ENCODE results near the gene SRGAP1. TPM values are rescaled to one million over a fixed set of nuclear protein-coding genes. Genes with fewer than 3 reads are reported as not detected.
"Not testable (repeated sequence)": the region's sequence is repeated elsewhere in the genome, so short reads cannot be mapped to it uniquely, and the experiment has no call there.

Gene SRGAP1
- total RNA-seq, 2 experiments from 2014 or later: 0.03 to 0.08 TPM

GRCh38 chr12:64109706-64110105 is 265.2 kb downstream of the SRGAP1 start:
- DNase-seq: no peak
- H3K27ac Mint-ChIP-seq: no peak overlapping the region

GRCh38 chr12:64110864-64111263 is 266.4 kb downstream of the SRGAP1 start:
- Mint-ChIP-seq H3K4me1 (no peaks in the 10 kb centered on the region), H3K4me3 (no peak overlapping the region), H3K9me3 (peaks cover 2% of the 10 kb centered on the region), H3K36me3 (no peaks in the 10 kb centered on the region), H3K27ac (no peak overlapping the region), H3K27me3 (peaks cover 4% of the 10 kb centered on the region)
- DNase-seq (no peak), ATAC-seq (ENCODE audit: low read depth) (no peak)
- POLR2A ChIA-PET: no interaction called here

More at GRCh38 chr12:64109706-64110105, 265.2 kb downstream of the SRGAP1 start:
- peaks cover 7% of the 10 kb centered on the region for H3K27me3 Mint-ChIP-seq
- peaks cover 2% of the 10 kb centered on the region for H3K9me3 Mint-ChIP-seq
- H3K36me3 Mint-ChIP-seq: no peaks in the 10 kb centered on the region
- H3K4me1 Mint-ChIP-seq: no peaks in the 10 kb centered on the region
- POLR2A ChIA-PET: no interaction called here
- no peak for ATAC-seq (ENCODE audit: low read depth)
- no peak overlapping the region for H3K4me3 Mint-ChIP-seq

- H3K4me3 Mint-ChIP-seq: no peak overlapping the region
- DNase-seq: no peak
- H3K9me3 Mint-ChIP-seq: peaks cover 2% of the 10 kb centered on the region
- peaks cover 17% of the 10 kb centered on the region for H3K27me3 Mint-ChIP-seq
- ATAC-seq (ENCODE audit: low read depth): no peak
- no peak overlapping the region for H3K27ac Mint-ChIP-seq
- H3K4me1 Mint-ChIP-seq: no peaks in the 10 kb centered on the region
- POLR2A ChIA-PET: no interaction called here
- no peaks in the 10 kb centered on the region for H3K36me3 Mint-ChIP-seq
Measured at GRCh38 chr12:64116969-64117368, 272.5 kb downstream of the SRGAP1 start.

- no peak overlapping the region for H3K4me3 Mint-ChIP-seq
- H3K27me3 Mint-ChIP-seq: peaks cover 14% of the 10 kb centered on the region
- POLR2A ChIA-PET: no interaction called here
- H3K27ac Mint-ChIP-seq: no peak overlapping the region
- ATAC-seq (ENCODE audit: low read depth): no peak
- H3K36me3 Mint-ChIP-seq: no peaks in the 10 kb centered on the region
- no peaks in the 10 kb centered on the region for H3K4me1 Mint-ChIP-seq
- DNase-seq: no peak
- no peaks in the 10 kb centered on the region for H3K9me3 Mint-ChIP-seq
Measured at GRCh38 chr12:64120568-64120967, 276.1 kb downstream of the SRGAP1 start.

DNA sequence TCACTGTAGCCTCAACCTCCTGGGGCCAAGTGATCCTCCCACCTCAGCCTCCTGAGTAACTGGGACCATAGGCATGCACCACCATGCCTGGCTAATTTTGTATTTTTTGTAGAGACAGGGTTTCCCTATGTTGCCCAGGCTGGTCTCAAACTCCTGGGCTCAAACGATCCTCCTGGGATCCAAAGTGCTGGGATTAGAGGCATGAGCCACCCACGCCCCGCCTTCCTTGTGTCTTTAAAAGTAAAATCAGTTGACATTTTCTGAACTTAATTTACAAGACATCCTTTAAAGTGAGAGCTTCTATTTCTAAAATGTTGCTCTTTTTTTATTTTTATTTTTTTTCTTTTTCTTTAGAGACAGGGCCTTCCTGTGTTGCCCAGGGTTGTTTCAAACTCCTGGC is 276.6 kb downstream of the SRGAP1 start:
- H3K9me3 Mint-ChIP-seq; H3K36me3 Mint-ChIP-seq; POLR2A ChIA-PET; DNase-seq; ATAC-seq (ENCODE audit: low read depth); H3K4me1 Mint-ChIP-seq; H3K27ac Mint-ChIP-seq; H3K4me3 Mint-ChIP-seq: not testable (repeated sequence)
- peaks cover 14% of the 10 kb centered on the region for H3K27me3 Mint-ChIP-seq

DNA sequence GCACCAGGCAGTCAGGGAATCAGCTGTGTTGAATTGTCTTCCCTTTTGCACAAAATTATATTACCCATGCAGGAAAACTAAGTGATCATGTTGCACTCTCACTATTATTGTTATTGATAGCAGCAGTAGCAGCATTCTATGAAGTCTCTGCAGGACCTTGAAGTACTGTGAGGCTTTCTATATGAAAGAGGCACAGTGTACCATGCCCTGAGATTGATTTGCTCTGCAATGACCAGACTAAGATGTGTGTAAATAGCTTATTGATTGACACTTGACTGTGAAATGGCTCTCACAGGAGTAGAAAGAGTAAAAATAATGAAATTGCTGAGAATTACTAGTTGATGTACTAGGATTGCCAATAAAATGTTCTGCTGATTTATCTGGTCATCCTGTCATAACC is 277.7 kb downstream of the SRGAP1 start:
- Mint-ChIP-seq H3K27me3 (peaks cover 11% of the 10 kb centered on the region), H3K36me3 (no peaks in the 10 kb centered on the region), H3K27ac (no peak overlapping the region), H3K4me1 (no peaks in the 10 kb centered on the region), H3K4me3 (no peak overlapping the region), H3K9me3 (no peaks in the 10 kb centered on the region)
- DNase-seq: no peak
- POLR2A ChIA-PET: no interaction called here
- ATAC-seq (ENCODE audit: low read depth): no peak

- POLR2A ChIA-PET: no interaction called here
- DNase-seq (no peak), ATAC-seq (ENCODE audit: low read depth) (no peak)
- no peaks in the 10 kb centered on the region for H3K9me3 Mint-ChIP-seq
- peaks cover 9% of the 10 kb centered on the region for H3K27me3 Mint-ChIP-seq
- no peak overlapping the region for H3K4me3 Mint-ChIP-seq
- H3K36me3 Mint-ChIP-seq: no peaks in the 10 kb centered on the region
- H3K4me1 Mint-ChIP-seq: no peaks in the 10 kb centered on the region
- no peak overlapping the region for H3K27ac Mint-ChIP-seq
Measured at GRCh38 chr12:64122995-64123394, 278.5 kb downstream of the SRGAP1 start.

DNA sequence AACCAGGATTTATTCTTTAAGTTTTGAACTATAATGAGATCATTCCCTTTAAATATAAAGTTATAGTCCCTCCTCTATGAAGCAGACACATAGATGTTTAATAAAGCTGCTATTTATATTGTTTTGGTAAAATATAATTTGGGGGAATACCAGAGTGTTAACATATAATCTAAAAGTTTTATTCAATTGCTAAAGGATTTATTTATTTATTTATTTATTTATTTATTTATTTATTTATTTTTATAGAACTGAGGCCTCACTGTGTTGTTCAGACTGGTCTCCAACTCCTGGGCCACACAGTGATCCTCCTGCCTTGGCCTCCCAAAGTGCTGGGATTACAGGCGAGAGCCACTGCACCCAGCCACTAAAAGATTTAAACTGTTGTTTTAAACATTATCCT is 278.9 kb downstream of the SRGAP1 start:
- H3K36me3 Mint-ChIP-seq: no peaks in the 10 kb centered on the region
- ATAC-seq (ENCODE audit: low read depth) (no peak), DNase-seq (no peak)
- peaks cover 5% of the 10 kb centered on the region for H3K27me3 Mint-ChIP-seq
- H3K4me3 Mint-ChIP-seq: no peak overlapping the region
- no peak overlapping the region for H3K27ac Mint-ChIP-seq
- POLR2A ChIA-PET: no interaction called here
- H3K9me3 Mint-ChIP-seq: no peaks in the 10 kb centered on the region
- no peaks in the 10 kb centered on the region for H3K4me1 Mint-ChIP-seq

DNA sequence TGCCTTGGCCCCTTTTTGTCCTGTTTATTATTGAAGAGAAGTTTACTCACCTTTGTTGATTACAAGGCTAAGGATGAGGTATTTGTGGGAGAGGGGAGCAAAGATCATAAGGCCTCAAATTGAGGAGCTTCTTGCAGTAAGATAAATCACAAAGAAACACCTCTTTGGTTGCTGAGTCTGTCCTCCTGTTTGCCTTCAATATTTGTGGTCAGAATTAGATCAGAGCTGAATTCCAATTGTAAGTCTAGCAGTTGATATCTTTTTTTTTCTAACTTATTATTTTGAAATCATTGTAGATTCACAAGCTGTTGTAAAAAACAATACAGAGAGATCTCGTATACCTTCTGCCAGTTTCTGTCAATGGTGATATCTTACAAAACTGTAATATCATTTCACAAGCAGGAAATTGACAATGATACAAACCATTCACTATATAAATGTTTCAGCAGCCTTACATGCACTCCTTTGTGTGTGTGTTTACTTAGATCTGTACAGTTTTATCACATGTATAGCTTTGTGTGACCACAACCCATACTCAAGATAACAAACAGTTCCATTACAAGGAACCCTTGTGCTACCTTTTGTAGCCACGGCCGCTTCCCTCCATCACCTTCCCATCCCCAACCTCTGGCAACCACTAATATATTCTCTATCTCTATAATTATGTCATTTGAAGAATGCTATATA is 280.2 kb downstream of the SRGAP1 start:
- no peaks in the 10 kb centered on the region for H3K4me1 Mint-ChIP-seq
- H3K27ac Mint-ChIP-seq: no peak overlapping the region
- no peak for ATAC-seq (ENCODE audit: low read depth)
- no peaks in the 10 kb centered on the region for H3K36me3 Mint-ChIP-seq
- peaks cover 5% of the 10 kb centered on the region for H3K27me3 Mint-ChIP-seq
- POLR2A ChIA-PET: no interaction called here
- H3K9me3 Mint-ChIP-seq: no peaks in the 10 kb centered on the region
- DNase-seq: no peak
- H3K4me3 Mint-ChIP-seq: no peak overlapping the region

- H3K27me3 Mint-ChIP-seq: peaks cover 5% of the 10 kb centered on the region
- POLR2A ChIA-PET: no interaction called here
- H3K36me3 Mint-ChIP-seq: no peaks in the 10 kb centered on the region
- DNase-seq (no peak), ATAC-seq (ENCODE audit: low read depth) (no peak)
- no peak overlapping the region for H3K4me3 Mint-ChIP-seq
- H3K9me3 Mint-ChIP-seq: no peaks in the 10 kb centered on the region
- H3K27ac Mint-ChIP-seq: no peak overlapping the region
- H3K4me1 Mint-ChIP-seq: no peaks in the 10 kb centered on the region
Measured at GRCh38 chr12:64125913-64126312, 281.4 kb downstream of the SRGAP1 start.

- no peaks in the 10 kb centered on the region for H3K36me3 Mint-ChIP-seq
Measured at GRCh38 chr12:64127811-64128210, 283.3 kb downstream of the SRGAP1 start.

GRCh38 chr12:64128366-64128765 is 283.9 kb downstream of the SRGAP1 start:
- Mint-ChIP-seq H3K36me3 (no peaks in the 10 kb centered on the region), H3K27me3 (no peaks in the 10 kb centered on the region), H3K4me3 (no peak overlapping the region)

More at GRCh38 chr12:64127811-64128210, 283.3 kb downstream of the SRGAP1 start:
- H3K27ac Mint-ChIP-seq: no peak overlapping the region
- ATAC-seq (ENCODE audit: low read depth) (no peak), DNase-seq (no peak)
- H3K9me3 Mint-ChIP-seq: peaks cover 2% of the 10 kb centered on the region
- H3K4me3 Mint-ChIP-seq: no peak overlapping the region
- H3K27me3 Mint-ChIP-seq: no peaks in the 10 kb centered on the region
- no peaks in the 10 kb centered on the region for H3K4me1 Mint-ChIP-seq
- POLR2A ChIA-PET: no interaction called here

GRCh38 chr12:64130476-64130875 is 286.0 kb downstream of the SRGAP1 start:
- H3K9me3 Mint-ChIP-seq; H3K27me3 Mint-ChIP-seq; H3K4me3 Mint-ChIP-seq; H3K27ac Mint-ChIP-seq; H3K36me3 Mint-ChIP-seq; H3K4me1 Mint-ChIP-seq; POLR2A ChIA-PET; ATAC-seq (ENCODE audit: low read depth); DNase-seq: not testable (repeated sequence)

More at GRCh38 chr12:64128366-64128765, 283.9 kb downstream of the SRGAP1 start:
- peaks cover 2% of the 10 kb centered on the region for H3K9me3 Mint-ChIP-seq
- no peak for ATAC-seq (ENCODE audit: low read depth)
- DNase-seq: no peak
- H3K4me1 Mint-ChIP-seq: no peaks in the 10 kb centered on the region
- POLR2A ChIA-PET: no interaction called here
- no peak overlapping the region for H3K27ac Mint-ChIP-seq

GRCh38 chr12:64131456-64131855 is 287.0 kb downstream of the SRGAP1 start:
- H3K9me3 Mint-ChIP-seq; H3K27me3 Mint-ChIP-seq; H3K36me3 Mint-ChIP-seq; H3K4me3 Mint-ChIP-seq; H3K4me1 Mint-ChIP-seq; DNase-seq; H3K27ac Mint-ChIP-seq; ATAC-seq (ENCODE audit: low read depth); POLR2A ChIA-PET: not testable (repeated sequence)

DNA sequence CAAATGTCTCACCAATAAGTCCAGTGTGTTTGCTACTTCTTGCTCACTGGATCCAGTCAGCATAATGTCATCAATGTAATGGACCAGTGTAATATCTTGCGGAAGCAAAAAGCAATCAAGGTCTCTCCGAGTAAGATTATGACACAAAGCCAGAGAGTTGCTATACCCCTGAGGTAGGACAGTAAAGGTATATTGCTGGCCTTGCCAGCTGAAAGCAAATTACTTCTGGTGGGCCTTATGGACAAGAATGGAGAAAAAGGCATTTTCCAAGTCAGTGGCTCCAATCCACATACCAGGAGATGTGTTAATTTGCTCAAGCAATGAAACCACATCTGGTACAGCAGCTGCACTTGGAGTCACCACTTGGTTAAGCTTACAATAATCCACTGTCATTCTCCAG is 288.2 kb downstream of the SRGAP1 start:
- H3K36me3 Mint-ChIP-seq; POLR2A ChIA-PET; DNase-seq; H3K4me3 Mint-ChIP-seq; H3K27me3 Mint-ChIP-seq; H3K4me1 Mint-ChIP-seq; H3K9me3 Mint-ChIP-seq; H3K27ac Mint-ChIP-seq; ATAC-seq (ENCODE audit: low read depth): not testable (repeated sequence)
